ENCODE results near the gene MDM2.

Gene MDM2

GRCh38 chr12:68807576-68808387, at the start of gene MDM2:
TSS of gene MDM2 (plus strand) at chr12:68808177. CDS start at chr12:68808478, 301 bp downstream.
- peak; percentile 96 for DNase-seq

GRCh38 chr12:68759852-68760251, 48.1 kb upstream of the MDM2 start:
- DNase-seq, result no peak

GRCh38 chr12:68760806-68761441, 47.1 kb upstream of the MDM2 start:
- no peak for DNase-seq

GRCh38 chr12:68761442-68761812, 46.5 kb upstream of the MDM2 start:
- no peak for DNase-seq

GRCh38 chr12:68761901-68762630, 45.9 kb upstream of the MDM2 start:
- no peak for DNase-seq

- no peak for DNase-seq
Observed at GRCh38 chr12:68762691-68763090, 45.3 kb upstream of the MDM2 start.

- no peak for DNase-seq
Observed at GRCh38 chr12:68765696-68766095, 42.3 kb upstream of the MDM2 start.

- DNase-seq, result no peak
Observed at GRCh38 chr12:68766646-68767045, 41.3 kb upstream of the MDM2 start.

- DNase-seq, result no peak
Observed at GRCh38 chr12:68767191-68767590, 40.8 kb upstream of the MDM2 start.

GRCh38 chr12:68768431-68768939, 39.5 kb upstream of the MDM2 start:
- DNase-seq, result no peak

- DNase-seq, result no peak
Observed at GRCh38 chr12:68769941-68770340, 38.0 kb upstream of the MDM2 start.

GRCh38 chr12:68771223-68771925, 36.6 kb upstream of the MDM2 start:
- DNase-seq, result no peak

- peak; percentile 6 for DNase-seq
Observed at GRCh38 chr12:68772714-68773113, 35.3 kb upstream of the MDM2 start.

- no peak for DNase-seq
Observed at GRCh38 chr12:68773582-68773981, 34.4 kb upstream of the MDM2 start.

GRCh38 chr12:68775121-68775630, 32.8 kb upstream of the MDM2 start:
- no peak for DNase-seq

GRCh38 chr12:68776976-68777610, 30.9 kb upstream of the MDM2 start:
- no peak for DNase-seq

GRCh38 chr12:68779280-68779679, 28.7 kb upstream of the MDM2 start:
- DNase-seq, result no peak

GRCh38 chr12:68780731-68781130, 27.2 kb upstream of the MDM2 start:
- DNase-seq, result no peak

- no peak for DNase-seq
Observed at GRCh38 chr12:68781728-68782127, 26.2 kb upstream of the MDM2 start.

- DNase-seq, result no peak
Observed at GRCh38 chr12:68784015-68784414, 24.0 kb upstream of the MDM2 start.

- no peak for DNase-seq
Observed at GRCh38 chr12:68785358-68785757, 22.6 kb upstream of the MDM2 start.

- DNase-seq, result no peak
Observed at GRCh38 chr12:68785823-68786222, 22.2 kb upstream of the MDM2 start.
